Fibroblast of villous mesenchyme (primary cell): ENCODE measurements around the gene MRPS7. TPM values are rescaled to one million over a fixed set of nuclear protein-coding genes. Genes with fewer than 3 reads are reported as not detected.

Experiments
- DNase-seq: peaks from one replicate; pipeline ENCODE4 v3.0.0-alpha.2; 2010; ENCODE audit warnings: low read depth
- H3K4me3 ChIP-seq: 2 replicates; pipeline ENCODE4 v1.5.1; 2011; ENCODE audit warnings: low read depth, mild to moderate bottlenecking, low read length
- total RNA-seq: library from RNA; depleted of rRNA; stranded (reverse); fragments of >200 nt; gene quantifications from 2 replicates; pipeline ENCODE4 v1.2.3, GENCODE V29; 2012
- TF ChIP-seq, protein P1 (sequence below): IDR thresholded peaks from 2 replicates; pipeline ENCODE4 v1.5.1; 2012; ENCODE audit warnings: low read depth, mild to moderate bottlenecking, low read length; ENCODE audit not compliant: insufficient read depth

MRPS7 gene
- total RNA-seq, 1 donor, result 70.8 TPM

DNA sequence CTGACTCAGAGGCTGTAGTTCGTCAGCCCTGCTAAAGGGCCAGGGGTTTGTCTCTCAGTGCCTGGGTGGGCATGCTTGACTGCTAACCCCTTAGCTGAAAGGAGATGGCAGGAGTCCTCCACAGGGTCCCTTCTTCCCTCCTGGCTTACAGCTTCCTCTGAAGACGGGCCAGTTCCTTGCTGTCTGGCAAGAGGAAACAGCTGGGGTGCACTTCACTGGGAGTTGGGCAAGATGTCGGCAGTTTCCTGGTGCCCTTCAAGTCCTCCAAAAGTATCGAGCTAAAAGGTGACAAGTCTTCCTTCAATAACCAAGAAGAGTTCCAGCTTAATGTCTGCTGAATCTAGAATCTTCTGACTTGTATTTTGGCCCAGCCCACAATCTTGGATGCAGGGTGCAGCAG, 32.8 kb upstream of the MRPS7 start:
- H3K4me3 ChIP-seq, result no peak overlapping the region
- no peak for DNase-seq
- TF ChIP-seq, protein P1, sequence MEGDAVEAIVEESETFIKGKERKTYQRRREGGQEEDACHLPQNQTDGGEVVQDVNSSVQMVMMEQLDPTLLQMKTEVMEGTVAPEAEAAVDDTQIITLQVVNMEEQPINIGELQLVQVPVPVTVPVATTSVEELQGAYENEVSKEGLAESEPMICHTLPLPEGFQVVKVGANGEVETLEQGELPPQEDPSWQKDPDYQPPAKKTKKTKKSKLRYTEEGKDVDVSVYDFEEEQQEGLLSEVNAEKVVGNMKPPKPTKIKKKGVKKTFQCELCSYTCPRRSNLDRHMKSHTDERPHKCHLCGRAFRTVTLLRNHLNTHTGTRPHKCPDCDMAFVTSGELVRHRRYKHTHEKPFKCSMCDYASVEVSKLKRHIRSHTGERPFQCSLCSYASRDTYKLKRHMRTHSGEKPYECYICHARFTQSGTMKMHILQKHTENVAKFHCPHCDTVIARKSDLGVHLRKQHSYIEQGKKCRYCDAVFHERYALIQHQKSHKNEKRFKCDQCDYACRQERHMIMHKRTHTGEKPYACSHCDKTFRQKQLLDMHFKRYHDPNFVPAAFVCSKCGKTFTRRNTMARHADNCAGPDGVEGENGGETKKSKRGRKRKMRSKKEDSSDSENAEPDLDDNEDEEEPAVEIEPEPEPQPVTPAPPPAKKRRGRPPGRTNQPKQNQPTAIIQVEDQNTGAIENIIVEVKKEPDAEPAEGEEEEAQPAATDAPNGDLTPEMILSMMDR, result no peak

DNA sequence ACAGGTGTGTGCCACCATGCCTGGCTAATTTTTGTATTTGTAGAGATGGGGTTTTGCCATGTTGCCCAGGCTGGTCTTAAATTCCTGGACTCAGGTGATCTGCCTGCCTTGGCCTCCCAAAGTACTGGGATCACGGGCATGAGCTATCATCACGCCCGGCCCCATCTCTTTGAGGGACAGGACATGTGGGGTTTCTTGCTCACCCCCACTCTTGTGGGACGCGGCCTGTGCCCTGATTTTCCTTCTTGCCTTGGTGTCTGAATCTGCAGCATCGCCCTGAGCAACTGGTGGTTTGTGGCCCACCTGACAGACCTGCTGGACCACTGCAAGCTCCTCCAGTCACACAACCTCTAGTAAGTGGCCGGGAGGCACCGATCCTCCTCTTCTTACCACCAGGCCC, 30.6 kb upstream of the MRPS7 start:
- no peak for DNase-seq
- TF ChIP-seq, protein P1, result no peak
- no peak overlapping the region for H3K4me3 ChIP-seq

DNA sequence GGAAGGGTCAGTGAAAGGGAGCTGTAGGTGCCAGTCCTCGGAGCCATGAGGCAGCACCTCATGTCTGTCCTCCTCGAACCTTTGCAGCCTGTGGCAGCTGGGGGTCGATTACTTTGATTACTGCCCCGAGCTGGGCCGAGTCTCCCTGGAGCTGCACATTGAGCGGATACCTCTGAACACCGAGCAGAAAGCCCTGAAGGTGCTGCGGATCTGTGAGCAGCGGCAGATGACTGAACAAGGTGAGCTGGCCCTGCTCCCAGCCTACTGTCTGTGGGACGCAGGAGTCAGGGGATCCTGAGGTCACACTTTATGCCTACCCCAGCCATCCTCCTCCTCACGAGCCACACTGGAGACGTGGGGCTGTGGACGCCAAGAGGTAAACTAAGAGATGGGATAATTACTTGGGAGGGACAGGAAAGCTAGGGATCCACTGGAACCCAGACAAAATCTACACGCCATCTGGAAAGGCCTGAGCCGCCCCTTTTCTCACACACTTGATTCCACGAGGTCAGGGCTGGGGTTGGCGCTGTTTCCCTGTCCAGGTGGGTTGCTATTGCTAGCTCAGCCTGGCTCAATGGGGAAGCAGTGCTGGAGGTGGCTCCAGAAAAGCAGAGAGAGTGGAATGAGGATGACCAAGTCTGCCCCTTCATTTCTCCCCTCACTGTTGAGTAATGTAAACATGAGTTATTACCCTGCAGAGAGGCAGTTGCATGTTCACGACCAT, 29.8 kb upstream of the MRPS7 start:
- TF ChIP-seq, protein P1, result no peak
- H3K4me3 ChIP-seq, result no peak overlapping the region
- no peak for DNase-seq

DNA sequence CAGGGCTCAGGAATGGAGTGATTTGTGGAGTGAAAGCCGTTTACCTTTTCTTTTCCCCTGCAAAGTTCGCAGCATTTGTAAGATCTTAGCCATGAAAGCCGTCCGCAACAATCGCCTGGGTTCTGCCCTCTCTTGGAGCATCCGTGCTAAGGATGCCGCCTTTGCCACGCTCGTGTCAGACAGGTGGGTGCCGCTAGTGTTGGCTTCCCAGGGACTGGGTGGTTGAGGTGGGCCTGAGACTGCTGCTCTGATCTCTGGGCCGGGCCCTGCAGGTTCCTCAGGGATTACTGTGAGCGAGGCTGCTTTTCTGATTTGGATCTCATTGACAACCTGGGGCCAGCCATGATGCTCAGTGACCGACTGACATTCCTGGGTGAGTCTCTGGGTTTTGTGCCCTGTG, 28.9 kb upstream of the MRPS7 start:
- TF ChIP-seq, protein P1, result no peak
- no peak overlapping the region for H3K4me3 ChIP-seq
- DNase-seq, result no peak

DNA sequence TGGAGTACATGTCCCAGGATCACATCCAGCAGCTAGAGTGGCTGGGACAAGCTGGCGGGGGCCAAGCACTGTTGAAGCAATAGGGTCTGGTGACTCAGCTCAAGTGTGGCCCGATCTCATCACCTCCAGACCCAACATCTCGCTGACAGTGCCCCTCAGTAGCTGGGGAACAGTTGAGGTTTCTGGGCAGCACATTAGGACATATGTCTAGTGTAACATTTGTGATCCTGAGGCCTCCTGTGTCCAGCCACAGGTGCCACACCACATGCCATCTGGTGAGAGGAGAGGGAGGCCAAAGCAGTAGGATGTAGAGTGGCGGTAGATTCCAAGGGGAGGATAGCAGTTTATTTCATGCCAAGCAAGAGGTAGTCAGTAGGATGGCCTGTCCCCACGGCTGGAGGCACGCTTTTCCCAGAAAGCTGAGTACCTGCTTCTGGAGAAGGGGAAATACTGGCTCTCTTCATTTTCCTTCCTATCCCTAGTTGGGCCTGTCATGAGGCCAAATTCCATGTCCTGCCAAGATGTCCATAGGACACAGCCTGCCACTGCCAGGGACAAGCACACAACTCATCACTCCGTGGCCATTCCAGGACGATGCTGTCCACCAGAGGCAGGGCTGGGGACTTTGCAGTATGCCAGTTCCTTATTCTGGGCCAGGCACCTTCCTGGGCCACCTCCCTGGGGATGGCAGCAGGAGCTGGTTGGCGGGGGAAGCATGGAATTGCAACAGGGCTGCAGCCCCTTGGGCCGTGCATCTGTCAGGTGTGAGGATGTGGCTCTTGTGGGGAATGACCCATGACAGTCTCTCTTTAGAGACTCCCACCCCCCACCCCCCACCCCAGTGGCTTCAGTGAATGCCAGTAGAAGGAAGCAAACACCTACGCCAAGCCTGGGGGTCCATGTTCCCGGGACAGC, 24.3 kb upstream of the MRPS7 start:
- TF ChIP-seq, protein P1, result no peak
- DNase-seq, result no peak
- no peak overlapping the region for H3K4me3 ChIP-seq

DNA sequence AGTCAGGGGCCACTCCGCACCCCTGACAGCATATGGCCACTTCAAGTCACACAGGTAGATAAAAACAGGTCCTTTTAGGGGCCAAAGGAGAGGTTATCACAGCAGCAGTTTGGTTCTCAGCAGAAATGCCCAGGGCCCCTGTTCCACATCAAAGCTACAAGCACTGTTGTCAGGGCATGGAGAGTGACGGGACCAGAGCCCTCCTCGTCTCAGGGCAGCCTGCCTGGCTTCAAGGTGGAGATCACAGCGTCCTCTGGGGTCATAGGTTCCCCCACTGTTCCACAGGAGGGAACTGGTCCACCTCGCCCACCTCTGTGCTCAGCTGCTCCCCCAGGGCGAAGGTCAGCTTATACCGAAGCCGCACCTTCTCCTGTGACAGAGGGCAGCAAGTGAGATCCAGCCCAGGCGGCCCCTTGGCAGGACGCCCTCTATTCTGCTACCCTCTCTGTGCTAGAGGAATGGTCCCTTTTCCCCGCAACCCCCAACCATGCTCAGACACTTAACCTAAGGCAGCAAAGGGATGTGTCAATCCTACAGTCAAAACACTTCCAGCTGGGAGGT, 23.6 kb upstream of the MRPS7 start:
- DNase-seq, result no peak
- H3K4me3 ChIP-seq, result no peak overlapping the region
- TF ChIP-seq, protein P1, result no peak
